GM06990 (cell line): Measurements from ENCODE around the gene HDHD3.
A peak's percentile ranks its signal among the peaks of the same experiment; 100 is the strongest.
"Not testable (repeated sequence)": the region's sequence is repeated elsewhere in the genome, so short reads cannot be mapped to it uniquely, and the experiment has no call there.

Experiments
- DNase-seq: peaks from one replicate; pipeline ENCODE4 v3.0.0-alpha.2; 2011; ENCODE audit not compliant: insufficient read length; ENCODE audit errors: extremely low read depth
- H3K27me3 ChIP-seq: replicated peaks from 2 replicates; pipeline ENCODE4 v1.6.0; 2011; ENCODE audit warnings: low read length; ENCODE audit not compliant: control insufficient read depth, insufficient read depth
- H3K36me3 ChIP-seq: 2 replicates; pipeline ENCODE4 v1.5.1; 2011; ENCODE audit warnings: low read length; ENCODE audit not compliant: control insufficient read depth, insufficient read depth
- H3K4me3 ChIP-seq: replicated peaks from 2 replicates; pipeline ENCODE4 v1.5.1; 2011; ENCODE audit warnings: low read depth, mild to moderate bottlenecking, control low read depth, low read length
- CTCF ChIP-seq: IDR thresholded peaks from 2 replicates; pipeline ENCODE4 v1.5.1; 2011; ENCODE audit warnings: low read length, control low read depth, mild to moderate bottlenecking, inconsistent platforms; ENCODE audit not compliant: insufficient read depth, poor library complexity, severe bottlenecking

HDHD3 gene

DNA sequence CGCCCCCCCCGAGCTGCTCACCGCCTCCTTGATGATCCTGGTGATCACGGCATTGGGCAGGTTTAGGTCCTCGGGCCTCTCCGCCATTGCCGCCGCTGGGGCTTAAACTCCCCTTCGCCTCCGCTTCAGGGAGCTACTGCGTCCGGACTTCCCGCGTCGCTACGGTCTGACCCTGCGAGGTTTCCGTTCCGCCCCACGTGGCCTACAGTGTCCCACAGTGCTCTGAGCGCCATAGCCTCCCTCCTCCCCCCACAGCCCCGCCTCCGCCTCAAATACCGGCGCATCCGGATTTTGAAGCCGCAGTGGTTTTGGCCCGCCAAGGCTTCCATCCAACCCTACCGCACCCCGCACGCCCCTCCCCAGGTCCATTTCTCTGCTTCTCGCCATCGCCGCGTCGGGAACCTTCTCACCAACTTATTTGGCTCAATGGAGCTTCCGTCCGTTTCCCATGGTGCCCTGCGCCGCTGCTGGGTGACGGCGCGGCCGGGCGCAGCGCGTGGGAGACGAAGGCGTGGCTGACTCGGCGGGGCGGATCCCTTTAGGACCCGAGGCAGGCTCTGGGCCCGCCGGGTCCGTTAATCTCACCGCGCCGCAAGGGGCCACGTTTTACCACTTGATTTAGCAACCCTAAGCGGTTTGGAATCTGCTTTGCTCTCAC is 33.5 kb upstream of the HDHD3 start, which contains the start of the genes C9orf43 and POLE3:
TSS of gene C9orf43 (plus strand) at position 541 of the 658 bp plus-strand sequence. CDS start 2,747 bp downstream, outside the sequence.
TSS of gene POLE3 (minus strand) at position 469 of the 658 bp plus-strand sequence. CDS start at position 87, 382 bp downstream.
- Histone ChIP-seq H3K36me3 (peaks cover 9% of the 10 kb centered on the region), H3K4me3 (peak within 1 kb of the TSS; percentile 91), H3K27me3 (no peaks in the 10 kb centered on the region)
- peak; percentile 99 for DNase-seq
- TF ChIP-seq CTCF = no peak

DNA sequence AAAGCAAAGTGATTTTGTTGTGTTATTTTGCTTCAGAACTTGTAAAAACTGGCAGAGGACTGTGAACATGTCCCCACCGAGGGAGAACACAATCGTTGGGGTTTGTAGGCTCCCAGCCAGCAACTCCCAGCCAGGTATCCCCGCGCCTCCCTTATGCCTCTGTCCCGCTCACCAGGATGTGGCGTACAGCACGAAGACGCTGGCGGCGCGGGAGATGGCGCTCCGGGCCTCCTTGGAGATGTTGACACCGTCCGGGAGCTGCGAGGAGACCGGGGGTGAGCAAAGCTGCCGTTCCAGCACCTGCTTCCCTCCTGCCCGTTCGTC is 33.1 kb upstream of the HDHD3 start:
- no peak for TF ChIP-seq CTCF
- Histone ChIP-seq H3K36me3 (peaks cover 9% of the 10 kb centered on the region), H3K27me3 (no peaks in the 10 kb centered on the region), H3K4me3 (peak overlapping the region; percentile 91)
- no peak for DNase-seq

- Histone ChIP-seq H3K36me3 (peaks cover 9% of the 10 kb centered on the region), H3K4me3 (peak overlapping the region; percentile 91), H3K27me3 (no peaks in the 10 kb centered on the region)
- no peak for DNase-seq
- TF ChIP-seq CTCF = no peak
These were observed 32.7 kb upstream of the HDHD3 start for GRCh38 chr9:113409481-113409880.

DNA sequence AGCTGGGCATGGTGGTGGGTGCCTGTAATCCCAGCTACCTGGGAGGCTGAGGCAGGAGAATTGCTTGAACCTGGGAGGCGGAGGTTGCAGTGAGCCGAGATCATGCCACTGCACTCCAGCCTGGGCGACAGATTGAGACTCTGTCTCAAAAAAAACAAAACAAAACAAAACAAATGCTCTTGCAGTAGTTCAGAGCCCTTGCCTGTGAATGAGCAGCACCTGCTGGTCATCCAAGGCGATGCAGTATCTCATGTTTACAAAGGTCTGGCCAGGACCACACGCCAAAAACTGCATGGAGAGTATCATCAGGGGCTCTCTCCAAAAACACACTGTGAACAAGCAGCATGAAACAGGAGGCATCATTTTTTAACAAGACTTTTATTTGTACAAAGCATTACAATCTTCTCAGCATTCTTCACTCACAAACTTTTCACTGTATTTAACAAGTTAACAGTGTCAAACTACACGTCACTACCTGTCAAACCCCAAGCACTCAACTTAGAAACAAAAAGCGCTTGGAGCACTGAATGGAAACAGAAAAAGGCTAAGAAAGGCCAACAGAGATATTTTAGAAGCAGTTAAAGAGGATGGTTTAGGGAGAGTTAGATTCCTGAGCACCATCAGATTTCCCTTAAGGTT is 30.2 kb upstream of the HDHD3 start:
- H3K4me3 ChIP-seq, H3K27me3 ChIP-seq, DNase-seq, H3K36me3 ChIP-seq: not testable (repeated sequence)
- peak; percentile 85 for TF ChIP-seq CTCF

- not testable (repeated sequence) for H3K36me3 ChIP-seq, DNase-seq, H3K4me3 ChIP-seq, H3K27me3 ChIP-seq
These were observed 29.6 kb upstream of the HDHD3 start for GRCh38 chr9:113406353-113406752.

DNA sequence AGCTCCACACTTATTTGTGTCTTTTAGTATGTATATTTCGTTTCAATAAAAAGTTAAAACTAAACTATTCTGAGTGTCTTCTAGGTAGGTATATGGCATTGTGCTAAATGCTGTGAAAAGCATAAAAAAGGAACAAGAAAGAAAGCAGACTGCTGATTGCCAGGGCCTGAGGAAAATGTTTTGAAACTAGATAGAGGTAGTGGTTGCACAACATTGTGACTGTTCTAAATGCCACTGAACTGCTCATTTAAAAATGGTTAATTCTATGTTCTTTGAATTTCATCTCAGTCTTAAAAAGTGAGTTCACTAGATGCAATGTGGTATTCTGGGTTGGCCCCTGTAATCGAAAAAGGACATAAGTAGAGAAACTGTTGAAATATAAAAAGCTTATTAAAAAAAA is 26.9 kb upstream of the HDHD3 start:
- Histone ChIP-seq H3K36me3 (peaks cover 8% of the 10 kb centered on the region), H3K4me3 (no peak overlapping the region), H3K27me3 (no peaks in the 10 kb centered on the region)
- no peak for TF ChIP-seq CTCF
- DNase-seq = no peak
